ENCODE results near the gene CRMP1.
"Not testable (repeated sequence)": the region's sequence is repeated elsewhere in the genome, so short reads cannot be mapped to it uniquely, and the experiment has no call there.

The CRMP1 gene

DNA sequence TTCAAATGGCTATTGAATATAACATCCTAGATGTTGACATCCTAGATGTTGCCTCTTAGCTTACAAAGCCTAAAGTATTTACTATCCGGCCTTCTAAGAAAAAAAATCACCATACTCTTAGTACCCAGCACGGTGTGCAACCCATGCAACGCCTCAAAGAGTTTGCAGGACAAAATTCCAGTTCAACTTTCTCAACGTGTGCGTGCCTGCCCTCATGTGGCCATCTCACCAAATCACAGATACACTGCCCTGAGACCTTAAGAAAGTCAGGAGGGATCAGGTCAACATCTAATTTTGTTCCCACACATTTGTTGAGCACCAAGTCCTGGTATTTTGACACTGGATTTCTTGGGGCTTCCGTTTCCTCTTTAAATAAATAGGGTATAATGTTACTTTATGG lies 68.3 kb downstream of the CRMP1 start:
- DNase-seq (ENCODE audit: low read depth in 1 of 2, low spot score in 1 of 2): no peak

DNA sequence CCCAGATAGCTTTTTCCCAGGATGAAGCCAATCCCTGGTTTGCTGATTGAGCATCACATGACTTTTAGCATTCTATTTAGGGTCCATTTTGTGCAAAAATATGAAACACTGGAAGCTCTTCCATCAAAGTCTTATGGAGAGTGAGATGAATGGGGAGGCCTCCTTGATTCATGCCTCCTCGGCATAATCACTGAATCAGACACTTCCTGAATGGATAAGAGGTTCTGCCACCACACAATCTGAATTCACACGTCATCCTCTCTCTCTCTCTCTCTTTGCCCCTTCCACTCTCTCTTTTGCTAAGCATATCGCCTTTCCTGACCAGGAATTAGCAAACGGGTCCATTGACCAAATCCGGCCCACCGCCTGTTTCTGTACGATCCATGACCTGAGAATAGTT lies 68.7 kb downstream of the CRMP1 start:
- DNase-seq (ENCODE audit: low read depth in 1 of 2, low spot score in 1 of 2): no peak

DNA sequence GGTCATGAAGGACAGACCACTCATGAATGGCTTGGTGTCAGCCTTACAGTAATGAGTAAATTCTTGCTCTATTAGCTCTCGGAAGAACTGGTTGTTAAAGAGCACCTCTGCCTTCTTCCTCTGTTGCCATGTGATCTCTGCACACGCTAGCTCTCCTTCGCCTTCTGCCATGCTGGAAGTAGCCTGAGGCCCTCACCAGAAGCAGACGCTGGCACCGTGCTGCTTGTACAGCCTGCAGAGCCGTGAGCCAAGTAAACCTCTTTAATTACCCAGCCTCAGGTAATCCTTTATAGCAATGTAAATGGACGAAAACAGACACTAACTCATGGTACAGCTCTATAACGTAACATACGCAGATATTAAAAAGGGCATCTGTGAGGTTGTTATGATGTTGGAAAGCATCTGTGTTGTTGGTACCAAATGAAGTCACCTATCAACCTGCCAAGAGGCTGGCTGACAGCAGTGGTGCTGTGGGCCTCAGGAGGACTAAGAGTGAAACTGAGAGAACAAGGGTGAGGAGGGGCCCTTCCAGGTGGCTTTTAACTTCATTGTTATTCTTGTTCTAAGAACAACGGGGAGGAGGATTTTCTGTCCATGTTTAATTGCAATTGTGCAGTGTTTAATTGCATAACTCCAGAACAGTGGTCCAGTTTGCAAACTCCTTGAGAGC lies 69.2 kb downstream of the CRMP1 start:
- no peak for DNase-seq (ENCODE audit: low read depth in 1 of 2, low spot score in 1 of 2)

DNA sequence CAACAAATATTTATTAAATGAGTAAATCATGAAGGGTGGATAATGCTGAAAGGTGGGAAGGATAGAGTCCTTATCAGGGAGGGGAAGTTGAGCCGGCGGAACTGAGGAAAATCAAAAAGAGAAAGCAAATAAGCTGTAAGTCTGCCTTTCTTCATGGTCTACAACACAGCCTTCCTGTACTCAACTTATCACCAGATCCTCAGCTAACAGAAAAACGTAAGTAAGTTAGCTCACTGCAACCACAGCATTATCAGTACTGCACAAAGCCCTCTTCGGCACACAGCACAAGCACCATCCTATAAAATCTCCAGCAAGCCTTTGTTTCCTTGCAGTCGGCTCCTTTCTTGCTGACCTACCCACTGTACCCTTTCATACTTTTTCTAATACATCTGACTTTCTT lies 70.3 kb downstream of the CRMP1 start:
- no peak for DNase-seq (ENCODE audit: low read depth in 1 of 2, low spot score in 1 of 2)

DNA sequence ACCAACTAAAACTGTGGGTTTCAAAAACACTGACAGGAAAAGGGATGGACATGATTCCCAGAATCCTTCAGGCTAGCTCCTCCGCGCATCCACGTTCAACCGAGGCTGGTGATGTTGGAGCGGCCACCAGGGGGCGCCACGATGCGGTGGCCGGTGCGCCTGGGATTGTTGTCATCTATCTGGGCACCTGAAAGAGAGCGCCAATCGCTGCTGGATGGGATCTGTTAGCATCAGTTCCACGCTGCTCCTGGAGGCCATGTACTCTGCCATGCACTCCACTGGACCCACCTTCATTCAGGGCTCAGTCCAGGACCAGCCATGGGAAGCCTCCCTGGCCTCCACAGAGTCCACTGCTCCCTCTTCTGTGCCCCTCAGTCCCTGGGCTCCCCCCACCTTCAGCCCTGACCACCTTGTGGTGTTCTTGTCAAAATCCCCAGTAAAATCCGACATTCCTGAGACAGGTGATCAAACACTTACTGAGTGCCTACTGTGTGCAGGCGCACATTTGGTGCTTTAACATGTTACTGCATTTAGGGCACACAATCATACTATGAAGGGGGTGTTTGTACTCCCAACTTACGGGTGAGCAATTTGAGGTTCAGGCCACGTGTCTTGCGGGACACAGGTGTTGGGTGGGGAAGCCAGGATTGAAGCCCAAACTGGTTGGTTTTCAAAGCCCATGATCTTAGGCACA lies 71.1 kb downstream of the CRMP1 start:
- DNase-seq (ENCODE audit: low read depth in 1 of 2, low spot score in 1 of 2): no peak

DNA sequence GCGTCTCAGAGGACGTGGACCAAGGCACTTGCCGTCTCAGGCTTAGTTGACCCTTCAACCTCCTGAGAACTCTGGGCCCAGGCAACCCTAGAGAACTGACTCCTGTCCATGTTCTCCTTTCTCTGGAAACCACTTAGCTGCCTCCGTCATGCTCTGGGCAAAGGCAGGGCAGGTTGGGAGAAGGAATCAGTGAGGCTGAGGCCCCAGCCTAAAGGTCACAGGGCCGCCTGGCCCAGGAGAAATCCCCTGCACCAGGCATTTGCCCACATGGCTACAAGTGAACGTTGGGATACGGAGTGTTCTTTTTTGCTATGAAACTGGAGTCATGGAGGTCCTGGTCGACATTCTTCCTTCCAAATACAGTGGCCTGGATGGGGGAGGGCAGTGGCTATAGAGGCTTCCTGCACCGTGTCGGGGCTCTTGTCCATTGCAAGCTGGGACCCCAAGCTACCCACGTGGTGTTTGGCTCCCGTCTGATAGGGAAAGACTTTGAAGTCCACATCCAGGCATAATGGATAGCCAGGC lies 76.0 kb downstream of the CRMP1 start:
- no peak for DNase-seq (ENCODE audit: low read depth in 1 of 2, low spot score in 1 of 2)

DNA sequence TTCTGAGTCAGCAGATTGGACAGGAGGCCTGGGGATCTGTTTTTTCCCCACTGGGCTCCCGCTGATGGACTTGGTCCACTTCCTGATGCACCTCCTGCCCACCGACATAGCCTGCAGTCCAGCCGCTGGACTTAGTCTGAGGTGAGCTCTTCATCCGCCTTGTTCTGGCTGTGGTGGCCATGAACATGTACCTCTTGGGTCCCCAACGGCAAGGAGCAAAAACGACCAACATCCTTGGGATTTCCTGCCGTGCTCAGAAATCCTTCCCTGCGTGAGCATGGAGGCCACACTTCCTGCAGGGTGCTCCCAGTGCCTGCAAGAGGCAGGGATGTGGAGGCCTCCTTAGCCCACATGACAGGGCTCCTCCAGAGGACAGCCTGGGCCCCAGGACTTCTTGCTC lies 76.8 kb downstream of the CRMP1 start:
- DNase-seq (ENCODE audit: low read depth in 1 of 2, low spot score in 1 of 2): no peak

DNA sequence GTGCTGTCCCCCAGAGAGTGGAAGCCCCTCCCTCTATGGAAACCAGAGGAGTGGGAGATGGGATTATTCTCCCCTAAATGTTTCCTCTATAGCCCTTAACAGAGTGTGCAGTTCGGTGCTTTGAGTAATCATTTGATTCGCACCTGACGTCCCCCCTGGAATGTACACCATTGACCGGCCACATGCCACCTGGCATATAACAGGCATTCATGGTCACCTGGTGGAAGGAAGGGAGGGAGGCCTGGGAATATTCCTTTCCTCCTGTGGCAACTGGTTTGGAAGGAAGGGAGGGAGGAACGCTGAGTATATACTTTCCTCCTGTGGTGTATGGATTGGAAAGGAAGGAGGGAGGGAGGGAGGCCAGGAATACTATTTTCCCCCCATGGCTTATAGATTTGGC lies 77.2 kb downstream of the CRMP1 start:
- no peak for DNase-seq (ENCODE audit: low read depth in 1 of 2, low spot score in 1 of 2)

DNA sequence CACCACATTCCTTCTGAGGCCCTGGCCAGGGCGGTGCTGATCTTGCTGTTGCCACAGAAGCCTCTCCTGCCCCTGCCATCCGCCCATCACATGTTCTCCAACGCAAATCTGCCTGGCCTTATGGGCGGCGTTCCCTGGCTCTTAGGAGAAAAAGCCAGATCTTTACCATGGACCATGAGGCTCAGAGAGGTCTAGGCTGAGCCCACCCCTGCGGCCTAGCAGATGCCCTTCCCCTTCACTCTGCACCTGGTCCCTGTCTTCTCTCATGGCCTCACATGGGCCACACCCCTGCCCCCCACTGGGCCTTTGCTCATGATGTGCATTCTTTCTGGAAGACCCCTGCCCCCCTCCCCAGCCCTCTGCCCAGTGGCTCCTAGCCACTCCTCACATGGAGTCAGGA lies 78.5 kb downstream of the CRMP1 start:
- no peak for DNase-seq (ENCODE audit: low read depth in 1 of 2, low spot score in 1 of 2)

DNA sequence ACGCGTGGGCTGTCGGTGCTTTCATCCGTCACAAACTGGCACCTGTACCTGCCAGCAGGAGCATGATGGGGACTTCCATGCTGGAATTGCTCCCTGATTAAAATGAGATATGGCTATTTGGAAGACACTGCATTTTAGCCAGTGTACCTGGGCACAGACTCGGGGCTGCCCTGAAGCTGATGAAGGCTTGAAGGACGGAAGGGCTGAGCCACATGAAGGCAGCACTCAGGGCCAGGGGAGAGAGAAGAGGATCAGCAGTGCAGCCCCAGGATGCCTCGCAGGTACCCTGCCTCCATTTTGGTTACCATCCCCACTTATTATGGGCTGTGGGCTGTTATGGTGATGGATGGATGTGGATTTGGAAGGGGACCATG lies 79.0 kb downstream of the CRMP1 start:
- DNase-seq (ENCODE audit: low read depth in 1 of 2, low spot score in 1 of 2): no peak

DNA sequence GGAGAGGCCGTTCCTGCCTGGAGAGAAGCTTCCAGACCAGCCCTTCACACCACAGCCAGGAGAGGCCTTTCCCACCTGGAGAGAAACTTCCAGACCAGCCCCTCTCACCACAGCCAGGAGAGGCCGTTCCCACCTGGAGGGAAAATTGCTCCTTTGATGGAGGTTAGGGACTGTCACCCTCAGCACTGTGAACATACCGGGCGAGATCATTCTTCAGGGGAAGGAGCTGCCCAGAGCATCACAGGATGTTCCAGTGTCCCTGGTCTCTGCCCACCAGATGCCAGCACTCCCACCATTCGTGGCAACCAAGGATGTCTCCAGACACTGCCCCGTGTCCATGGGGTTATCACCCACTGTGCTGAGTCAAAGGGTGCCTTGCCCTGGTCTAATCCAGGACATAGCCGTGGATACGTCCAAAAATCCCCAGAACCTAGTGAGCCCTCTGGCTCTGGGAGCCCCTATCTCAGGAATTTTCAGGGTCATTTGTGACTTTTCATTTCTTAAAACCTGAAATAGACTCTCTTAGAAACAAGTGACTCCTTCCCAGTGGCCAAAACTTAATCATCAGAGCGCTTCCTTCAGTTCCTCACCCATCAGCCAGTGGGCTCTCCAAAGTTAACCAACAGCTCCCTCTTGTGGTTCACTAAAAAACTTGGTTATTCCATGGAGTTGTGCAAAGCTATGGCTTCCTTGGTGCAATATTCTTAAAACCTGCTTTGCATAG lies 80.2 kb downstream of the CRMP1 start:
- DNase-seq (ENCODE audit: low read depth in 1 of 2, low spot score in 1 of 2): no peak

DNA sequence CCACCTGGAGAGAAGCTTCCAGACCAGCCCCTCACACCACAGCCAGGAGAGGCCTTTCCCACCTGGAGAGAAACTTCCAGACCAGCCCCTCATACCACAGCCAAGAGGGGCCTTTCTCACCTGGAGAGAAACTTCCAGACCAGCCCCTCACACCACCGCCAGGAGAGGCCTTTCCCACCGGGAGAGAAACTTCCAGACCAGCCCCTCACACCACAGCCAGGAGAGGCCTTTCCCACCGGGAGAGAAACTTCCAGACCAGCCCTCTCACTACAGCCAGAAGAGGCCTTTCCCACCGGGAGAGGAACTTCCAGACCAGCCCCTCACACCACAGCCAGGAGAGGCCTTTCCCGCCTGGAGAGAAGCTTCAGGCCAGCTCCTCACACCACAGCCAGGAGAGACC lies 80.8 kb downstream of the CRMP1 start:
- not testable (repeated sequence) for DNase-seq (ENCODE audit: low read depth in 1 of 2, low spot score in 1 of 2)

DNA sequence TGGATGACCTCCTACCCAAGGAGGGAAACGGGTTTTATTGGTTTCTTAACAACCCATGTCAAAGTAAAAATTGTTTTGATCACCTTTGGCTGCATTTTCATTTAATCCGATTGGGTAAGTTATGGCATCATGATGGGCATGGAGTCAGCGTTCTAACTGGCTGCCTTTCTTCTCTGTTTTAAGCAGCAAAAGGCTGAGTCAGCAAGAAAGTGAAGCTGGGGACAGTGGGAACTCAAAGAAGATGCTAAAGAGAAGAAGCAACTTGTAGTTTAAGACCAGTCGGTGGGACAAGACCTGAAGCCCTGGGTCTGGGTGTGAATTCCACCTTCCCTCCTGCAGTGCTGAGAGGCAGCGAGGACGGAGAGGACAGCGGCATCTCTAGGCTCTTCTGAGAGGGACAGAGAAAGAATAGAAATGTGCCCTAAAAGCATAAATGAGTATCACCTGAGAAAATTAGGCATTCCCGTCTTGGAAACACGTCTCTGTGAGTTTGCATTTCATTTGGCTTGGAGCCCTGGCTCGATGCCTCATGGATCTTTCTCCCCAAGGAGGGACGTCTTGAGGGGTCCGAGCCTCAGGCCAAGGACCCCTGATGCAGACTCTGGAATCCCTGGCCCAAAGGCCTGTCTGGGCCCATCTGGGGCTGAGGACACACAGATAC lies 82.0 kb downstream of the CRMP1 start:
- no peak for DNase-seq (ENCODE audit: low read depth in 1 of 2, low spot score in 1 of 2)

DNA sequence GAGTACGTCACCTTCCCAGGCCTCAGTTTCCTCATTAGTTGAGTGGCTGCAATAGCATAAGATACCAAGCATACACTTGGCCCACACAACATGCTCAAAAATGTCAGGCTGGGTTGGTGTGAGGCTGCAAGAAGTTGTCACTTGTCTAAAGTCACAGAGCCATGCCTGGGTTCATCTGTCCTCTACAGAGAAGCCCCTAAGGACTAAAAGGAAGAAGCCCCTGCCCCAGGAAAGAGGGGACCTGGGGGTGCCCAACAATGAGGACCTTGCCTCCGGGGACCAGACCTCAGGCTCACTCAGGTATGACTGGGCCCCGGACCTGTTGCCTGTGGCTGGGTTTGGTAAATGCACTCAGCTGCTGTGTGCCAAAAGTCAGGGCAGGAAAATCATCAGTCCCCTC lies 82.7 kb downstream of the CRMP1 start:
- DNase-seq (ENCODE audit: low read depth in 1 of 2, low spot score in 1 of 2): no peak

DNA sequence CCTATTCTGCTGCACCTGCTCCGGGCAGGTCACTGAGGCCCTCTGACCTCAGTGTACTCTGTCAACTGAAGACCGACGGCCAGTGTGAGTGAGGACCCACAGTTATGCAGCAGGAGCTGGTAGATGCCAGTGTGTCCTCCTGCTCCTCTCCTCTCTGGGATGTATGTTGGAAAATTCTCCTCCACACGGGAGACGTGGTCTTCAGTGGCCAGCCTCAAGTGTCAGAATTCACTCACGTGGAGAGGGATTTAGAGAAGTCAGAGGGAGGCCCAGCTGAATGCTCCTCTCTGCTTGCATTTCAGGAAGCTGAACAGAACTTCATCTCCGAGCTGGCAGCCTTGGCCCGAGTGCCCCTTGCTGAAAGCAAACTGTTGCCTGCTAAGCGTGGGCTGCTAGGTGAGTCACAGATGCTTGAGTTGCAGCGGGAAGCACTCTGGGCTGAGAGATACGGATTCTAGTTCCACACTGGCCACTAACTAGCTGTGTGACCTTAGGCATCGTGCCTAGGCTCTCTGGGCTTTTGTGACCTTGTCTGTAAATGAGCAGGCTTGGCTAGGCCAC lies 83.6 kb downstream of the CRMP1 start:
- no peak for DNase-seq (ENCODE audit: low read depth in 1 of 2, low spot score in 1 of 2)

DNA sequence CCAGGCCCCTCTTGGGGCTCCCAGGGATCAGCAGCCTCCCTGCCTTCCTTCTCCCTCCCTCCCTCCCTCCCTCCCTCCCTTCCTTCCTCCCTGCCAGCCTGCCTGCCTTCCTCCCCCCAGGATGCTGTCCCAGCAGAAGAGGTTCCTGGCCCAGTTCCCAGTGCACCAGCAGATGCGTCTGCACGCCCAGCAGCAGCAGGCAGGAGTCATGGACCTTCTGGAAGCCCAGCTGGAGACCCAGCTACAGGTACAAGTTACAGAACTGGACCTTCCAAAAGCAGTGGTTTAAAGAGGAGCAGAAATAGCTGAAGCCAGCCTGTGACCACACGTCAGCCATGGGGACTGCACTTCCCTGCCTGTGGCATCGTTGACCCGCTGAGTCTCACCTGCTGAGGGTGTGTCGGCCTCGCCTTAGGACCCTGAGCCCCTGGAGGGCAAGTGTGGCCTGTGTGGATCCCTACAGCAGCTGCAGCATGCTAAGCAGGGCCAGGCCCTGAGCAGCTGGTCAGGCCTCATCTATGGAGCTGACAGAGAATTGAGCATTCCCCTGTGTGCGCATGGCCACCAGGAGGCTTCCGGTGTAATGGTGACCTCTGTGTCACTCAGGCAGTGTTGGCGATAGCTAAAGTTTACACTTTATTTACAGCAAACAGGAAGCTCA lies 84.7 kb downstream of the CRMP1 start:
- DNase-seq (ENCODE audit: low read depth in 1 of 2, low spot score in 1 of 2): no peak

DNA sequence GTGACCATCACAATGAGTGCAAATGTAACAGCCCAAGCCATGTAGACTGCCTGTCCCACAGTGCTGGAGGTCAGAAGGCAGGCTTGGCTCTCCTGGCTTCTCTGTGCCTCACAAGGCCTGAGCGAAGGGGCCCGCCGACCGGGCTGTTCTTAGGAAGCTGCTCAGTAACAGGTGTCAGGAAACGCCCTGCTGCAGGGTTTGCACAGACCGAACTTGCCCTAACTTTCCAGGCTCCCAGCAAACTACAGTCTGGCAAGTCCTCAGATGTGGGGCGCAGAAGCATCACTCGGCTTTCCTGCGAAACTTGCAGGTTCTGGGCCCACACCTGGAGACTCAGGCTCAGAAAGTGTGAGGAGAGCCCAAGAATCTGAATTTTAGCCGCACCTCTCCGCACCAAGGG lies 87.6 kb downstream of the CRMP1 start:
- DNase-seq (ENCODE audit: low read depth in 1 of 2, low spot score in 1 of 2): no peak

DNA sequence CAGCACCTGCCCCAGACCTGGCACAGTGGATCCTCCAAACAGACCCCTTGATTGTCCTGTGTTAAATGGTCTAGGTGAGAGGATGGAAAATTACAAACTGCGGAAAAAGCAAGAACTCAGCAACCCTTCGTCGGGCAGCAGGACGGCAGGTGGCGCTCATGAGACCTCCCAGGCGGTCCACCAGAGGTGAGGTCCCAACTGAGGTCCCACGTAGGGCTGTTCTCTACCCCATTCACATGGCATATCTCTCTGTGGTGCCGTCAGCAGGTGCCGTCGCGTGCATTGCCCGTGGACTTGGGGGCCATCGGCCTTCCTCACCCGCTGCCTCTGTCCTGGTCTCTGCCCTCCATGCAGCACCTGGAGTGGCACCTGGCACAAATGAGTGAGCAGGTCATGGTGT lies 88.2 kb downstream of the CRMP1 start:
- no peak for DNase-seq (ENCODE audit: low read depth in 1 of 2, low spot score in 1 of 2)

DNA sequence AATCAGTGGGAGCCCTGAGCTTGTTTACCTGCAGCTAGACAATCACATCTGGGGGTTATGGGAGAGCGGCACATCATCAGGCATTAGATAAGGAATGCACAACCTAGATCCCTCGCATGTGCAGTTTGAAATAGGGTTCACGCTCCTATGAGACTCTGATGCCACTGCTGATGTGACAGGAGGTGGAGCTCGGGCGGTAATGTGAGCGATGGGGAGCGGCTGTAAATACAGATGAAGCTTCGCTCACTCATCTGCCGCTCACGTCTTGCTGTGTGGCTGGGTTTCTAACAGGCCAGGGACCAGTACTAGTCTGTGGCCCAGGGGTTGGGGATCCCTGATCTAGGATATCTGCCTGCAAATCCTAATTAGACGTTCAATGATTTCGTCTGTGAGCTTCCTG lies 90.3 kb downstream of the CRMP1 start:
- DNase-seq (ENCODE audit: low read depth in 1 of 2, low spot score in 1 of 2): no peak

DNA sequence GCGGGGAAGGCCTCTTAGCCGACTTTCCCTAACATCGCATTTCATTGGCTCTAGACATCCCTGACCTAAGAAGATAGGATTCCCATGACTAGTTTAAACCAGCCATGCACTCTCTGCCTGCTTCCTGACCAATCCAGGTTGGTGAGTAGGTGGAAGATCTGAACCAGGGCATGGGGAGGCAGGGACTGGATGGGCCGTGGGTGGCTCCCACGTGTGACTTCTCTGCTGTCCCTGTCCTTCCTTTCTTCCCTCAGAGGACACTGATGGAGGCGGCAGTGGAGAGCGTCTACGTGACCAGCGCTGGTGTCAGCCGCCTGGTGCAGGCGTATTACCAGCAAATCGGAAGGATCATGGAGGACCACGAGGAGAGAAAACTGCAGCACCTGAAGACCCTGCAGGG lies 91.2 kb downstream of the CRMP1 start:
- no peak for DNase-seq (ENCODE audit: low read depth in 1 of 2, low spot score in 1 of 2)

DNA sequence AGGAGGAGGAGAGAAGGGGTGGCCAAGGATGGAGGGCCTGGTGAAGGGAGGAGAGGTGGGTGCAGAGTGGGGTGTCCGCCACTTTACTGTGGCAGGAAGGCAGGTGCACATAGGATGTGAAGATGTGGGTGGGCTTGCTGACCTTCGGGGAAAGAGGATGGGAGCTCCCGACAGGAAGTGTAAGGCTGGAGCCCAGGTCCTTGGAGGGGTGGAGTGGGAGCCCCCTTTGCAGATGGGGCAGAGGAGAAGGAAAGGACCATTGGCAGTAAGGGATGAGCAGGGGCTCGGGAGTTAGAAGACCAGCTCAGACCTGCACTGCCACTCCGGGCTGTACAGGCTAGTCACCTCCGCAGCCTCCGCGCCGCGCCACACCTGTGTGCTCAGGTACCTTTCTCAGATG lies 92.4 kb downstream of the CRMP1 start:
- no peak for DNase-seq (ENCODE audit: low read depth in 1 of 2, low spot score in 1 of 2)

Measured in stimulated activated CD4-positive, alpha-beta T cell treated with anti-CD3 and anti-CD28 coated beads, Interleukin-15, amount 100 ng/mL, for 1 hour (primary cell).